Loucy (cell line): Measurements from ENCODE around the gene TMEM43.

Source experiments
- H2AFZ ChIP-seq: fragments of 200-600 bp; sonication (generic); 2 replicates; pipeline ENCODE4 v1.6.0; 2016; ENCODE audit warnings: antibody characterized with exemption, mild to moderate bottlenecking, low read length, moderate library complexity
- H3F3A ChIP-seq: fragments of 200-600 bp; 2 replicates; pipeline ENCODE4 v1.6.0; 2016; ENCODE audit warnings: antibody characterized with exemption, low read depth, mild to moderate bottlenecking
- H3K27me3 ChIP-seq: fragments of 200-600 bp; sonication (generic); 2 replicates; pipeline ENCODE4 v1.6.1; 2014; ENCODE audit warnings: low read length, mild to moderate bottlenecking; ENCODE audit not compliant: insufficient read depth, poor library complexity, severe bottlenecking
- H3K36me3 ChIP-seq: fragments of 200-600 bp; sonication (generic); 2 replicates; pipeline ENCODE4 v1.6.1; 2016; ENCODE audit warnings: low read length; ENCODE audit not compliant: insufficient read depth
- H3K4me1 ChIP-seq: fragments of 200-600 bp; sonication (generic); 2 replicates; pipeline ENCODE4 v1.5.1; 2014; ENCODE audit warnings: low read length, mild to moderate bottlenecking; ENCODE audit not compliant: insufficient read depth, poor library complexity, severe bottlenecking
- H3K4me2 ChIP-seq: fragments of 200-600 bp; sonication (generic); 2 replicates; pipeline ENCODE4 v1.6.0; 2014; ENCODE audit warnings: antibody characterized with exemption, low read length, low read depth, mild to moderate bottlenecking; ENCODE audit not compliant: poor library complexity, severe bottlenecking
- H3K4me3 ChIP-seq: fragments of 200-600 bp; sonication (generic); 2 replicates; pipeline ENCODE4 v1.5.1; 2014; ENCODE audit warnings: low read length, mild to moderate bottlenecking, mixed read lengths; ENCODE audit not compliant: poor library complexity, severe bottlenecking
- H3K79me2 ChIP-seq: fragments of 200-600 bp; sonication (generic); 2 replicates; pipeline ENCODE4 v1.6.1; 2014; ENCODE audit warnings: low read length; ENCODE audit not compliant: insufficient read depth
- H3K9ac ChIP-seq: fragments of 200-600 bp; sonication (generic); 2 replicates; pipeline ENCODE4 v1.6.0; 2014; ENCODE audit warnings: mild to moderate bottlenecking, low read depth, low read length, moderate library complexity; ENCODE audit not compliant: poor library complexity, severe bottlenecking
- H3K9me2 ChIP-seq: fragments of 200-600 bp; sonication (generic); replicated peaks from 2 replicates; pipeline ENCODE4 v1.6.1; 2016; ENCODE audit warnings: low read depth, low read length, mixed read lengths
- H3K9me3 ChIP-seq: fragments of 200-600 bp; sonication (generic); 2 replicates; pipeline ENCODE4 v1.6.1; 2014; ENCODE audit warnings: mild to moderate bottlenecking, antibody characterized with exemption, low read length, low read depth; ENCODE audit not compliant: insufficient read depth
- H4K20me1 ChIP-seq: fragments of 200-600 bp; sonication (generic); 2 replicates; pipeline ENCODE4 v1.6.0; 2014; ENCODE audit warnings: antibody characterized with exemption, low read length, mild to moderate bottlenecking; ENCODE audit not compliant: insufficient read depth, poor library complexity, severe bottlenecking
- EZH2phosphoT487 ChIP-seq: fragments of 200-600 bp; IDR thresholded peaks from 2 replicates; pipeline ENCODE4 v1.6.1; 2018; ENCODE audit warnings: antibody characterized with exemption, mild to moderate bottlenecking, moderate library complexity, borderline replicate concordance
- TF ChIP-seq, protein P1 (sequence below): fragments of 200-600 bp; sonication (generic); conservative IDR thresholded peaks from 2 replicates; pipeline ENCODE4 v1.5.1; 2014; ENCODE audit warnings: mild to moderate bottlenecking, antibody characterized with exemption, low read length

Gene TMEM43

DNA sequence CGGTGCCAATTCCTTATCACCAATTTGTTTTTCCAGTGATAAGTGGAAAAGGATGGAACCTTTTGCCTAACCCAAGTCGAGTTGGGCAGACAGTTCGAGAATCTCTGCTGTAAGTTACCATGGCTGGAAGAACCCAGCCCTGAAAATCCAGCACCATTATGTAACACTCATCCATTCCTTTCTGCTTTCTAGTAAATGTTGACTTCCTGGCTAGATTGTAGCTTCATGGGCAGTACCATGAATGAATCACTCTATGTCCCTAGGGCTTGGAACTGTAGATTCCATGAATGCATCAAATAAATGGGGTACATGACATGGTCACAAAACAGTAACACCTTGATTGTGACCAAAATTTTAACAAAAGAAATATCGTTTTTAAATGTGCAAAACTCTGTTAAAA lies 14.2 kb upstream of the TMEM43 start:
- H3K27me3 ChIP-seq: no peaks in the 10 kb centered on the region
- H3K79me2 ChIP-seq: no peaks in the 10 kb centered on the region
- TF ChIP-seq, protein P1, sequence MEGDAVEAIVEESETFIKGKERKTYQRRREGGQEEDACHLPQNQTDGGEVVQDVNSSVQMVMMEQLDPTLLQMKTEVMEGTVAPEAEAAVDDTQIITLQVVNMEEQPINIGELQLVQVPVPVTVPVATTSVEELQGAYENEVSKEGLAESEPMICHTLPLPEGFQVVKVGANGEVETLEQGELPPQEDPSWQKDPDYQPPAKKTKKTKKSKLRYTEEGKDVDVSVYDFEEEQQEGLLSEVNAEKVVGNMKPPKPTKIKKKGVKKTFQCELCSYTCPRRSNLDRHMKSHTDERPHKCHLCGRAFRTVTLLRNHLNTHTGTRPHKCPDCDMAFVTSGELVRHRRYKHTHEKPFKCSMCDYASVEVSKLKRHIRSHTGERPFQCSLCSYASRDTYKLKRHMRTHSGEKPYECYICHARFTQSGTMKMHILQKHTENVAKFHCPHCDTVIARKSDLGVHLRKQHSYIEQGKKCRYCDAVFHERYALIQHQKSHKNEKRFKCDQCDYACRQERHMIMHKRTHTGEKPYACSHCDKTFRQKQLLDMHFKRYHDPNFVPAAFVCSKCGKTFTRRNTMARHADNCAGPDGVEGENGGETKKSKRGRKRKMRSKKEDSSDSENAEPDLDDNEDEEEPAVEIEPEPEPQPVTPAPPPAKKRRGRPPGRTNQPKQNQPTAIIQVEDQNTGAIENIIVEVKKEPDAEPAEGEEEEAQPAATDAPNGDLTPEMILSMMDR: no peak
- TF ChIP-seq EZH2phosphoT487: no peak
- H3K4me2 ChIP-seq: no peak overlapping the region
- H3K4me1 ChIP-seq: peaks cover 10% of the 10 kb centered on the region
- no peaks in the 10 kb centered on the region for H4K20me1 ChIP-seq
- no peak overlapping the region for H2AFZ ChIP-seq
- no peak overlapping the region for H3K9ac ChIP-seq
- H3K4me3 ChIP-seq: no peak overlapping the region
- no peaks in the 10 kb centered on the region for H3F3A ChIP-seq
- no peaks in the 10 kb centered on the region for H3K9me3 ChIP-seq
- peaks cover 13% of the 10 kb centered on the region; the same call in 1 of the 2 replicates for H3K36me3 ChIP-seq
- H3K9me2 ChIP-seq: no peaks in the 10 kb centered on the region

DNA sequence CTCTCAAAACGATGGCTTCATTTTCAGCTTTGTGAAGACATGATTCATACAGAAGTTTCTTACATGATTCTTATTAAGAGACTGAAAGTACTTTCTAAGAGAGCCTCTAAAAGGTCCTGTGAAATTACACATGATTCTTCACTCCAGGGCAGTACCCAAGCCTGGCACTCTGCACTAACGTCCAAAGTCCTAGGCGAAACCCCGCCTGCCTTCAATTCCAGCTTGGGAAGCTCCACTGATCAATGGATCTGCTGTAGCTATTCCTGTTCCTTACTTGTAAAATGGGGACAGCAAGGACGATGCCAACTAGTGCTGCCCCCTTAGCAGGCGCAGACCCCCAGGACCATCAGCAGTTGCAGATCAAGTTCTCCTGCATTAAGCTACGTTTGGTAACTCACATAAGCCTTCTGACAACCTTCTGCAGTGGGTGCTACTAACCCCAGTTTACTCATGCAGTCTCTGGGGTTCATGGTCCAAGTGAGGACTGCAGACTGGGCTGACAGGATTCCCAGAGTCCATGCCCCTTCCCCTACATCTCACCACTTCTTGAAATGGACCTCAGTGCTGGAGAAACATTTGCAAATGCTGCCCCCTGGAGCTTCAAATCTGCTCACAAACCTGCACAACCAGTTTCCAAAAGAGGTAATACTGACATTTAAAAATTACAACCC lies 10.8 kb upstream of the TMEM43 start:
- H3K36me3 ChIP-seq: peaks cover 19% of the 10 kb centered on the region; the same call in 1 of the 2 replicates

DNA sequence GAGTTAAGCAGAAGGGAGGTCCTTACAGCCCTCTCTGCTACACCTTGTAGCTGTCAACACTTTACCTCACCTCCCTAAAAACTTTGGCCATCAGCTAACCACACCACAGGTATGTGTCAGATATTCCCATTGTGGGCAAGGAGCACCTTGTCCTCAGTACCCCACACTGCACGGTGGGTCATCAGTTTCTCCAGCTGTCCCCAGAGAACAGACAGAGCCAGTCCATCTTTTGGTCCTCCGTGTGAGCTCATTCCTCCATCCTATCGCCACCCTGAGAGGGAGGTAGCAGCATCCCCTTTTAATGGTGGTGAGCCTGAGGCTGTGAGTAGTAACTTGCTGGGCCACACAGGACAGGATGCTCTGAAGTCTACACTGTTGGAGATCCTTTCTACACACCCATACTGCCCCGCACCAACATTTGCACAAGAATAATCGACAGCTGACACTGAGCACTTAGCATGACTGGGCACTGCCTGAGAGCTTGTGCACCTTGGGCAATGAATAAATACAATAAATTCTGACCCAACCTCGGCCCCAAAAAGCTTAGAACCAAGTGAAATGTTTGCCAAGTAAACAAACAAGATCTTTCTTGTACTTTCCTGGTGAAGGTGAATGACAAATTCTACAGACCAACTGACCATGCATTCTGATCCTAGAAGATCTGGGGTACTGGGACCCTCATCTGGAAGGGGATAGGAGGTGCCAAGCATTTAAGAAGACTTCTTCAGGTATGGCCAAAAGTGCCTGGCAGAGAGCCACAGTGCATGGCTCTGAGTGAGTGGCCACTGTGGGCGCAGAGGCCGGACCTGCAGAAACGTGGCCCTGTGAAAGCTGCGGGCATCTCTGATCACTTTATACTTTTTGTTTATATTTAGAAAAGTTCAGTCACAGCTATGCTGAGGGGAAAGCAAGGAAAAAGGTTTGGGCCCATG lies 7.1 kb upstream of the TMEM43 start:
- Histone ChIP-seq H3K27me3 (no peaks in the 10 kb centered on the region), H3F3A (0 out of 2 replicates have a peak, but pooled peaks cover 4% of the 10 kb centered on the region), H4K20me1 (no peaks in the 10 kb centered on the region), H3K9ac (peak overlapping the region; percentile 45), H3K4me1 (peaks cover 44% of the 10 kb centered on the region), H3K9me2 (no peaks in the 10 kb centered on the region), H3K4me2 (no peak overlapping the region), H2AFZ (no peak overlapping the region), H3K36me3 (peaks cover 19% of the 10 kb centered on the region; the same call in 1 of the 2 replicates), H3K9me3 (no peaks in the 10 kb centered on the region), H3K4me3 (no peak overlapping the region), H3K79me2 (peaks cover 6% of the 10 kb centered on the region; the same call in 1 of the 2 replicates)
- TF ChIP-seq EZH2phosphoT487: no peak
- TF ChIP-seq, protein P1: no peak

More for the DNA sequence above, 10.8 kb upstream of the TMEM43 start:
- Histone ChIP-seq H2AFZ (no peak overlapping the region), H3K27me3 (no peaks in the 10 kb centered on the region), H3K4me2 (no peak overlapping the region), H3F3A (no peaks in the 10 kb centered on the region), H3K79me2 (no peaks in the 10 kb centered on the region), H3K9me2 (no peaks in the 10 kb centered on the region), H3K9me3 (no peaks in the 10 kb centered on the region), H3K4me3 (no peak overlapping the region), H3K4me1 (peaks cover 22% of the 10 kb centered on the region), H3K9ac (no peak overlapping the region), H4K20me1 (no peaks in the 10 kb centered on the region)
- no peak for TF ChIP-seq EZH2phosphoT487
- TF ChIP-seq, protein P1: peak; percentile 65
